Upper lobe of left lung (tissue), 6 donors: ENCODE measurements around the gene GRID1. TPM values are rescaled to one million over a fixed set of nuclear protein-coding genes. Genes with fewer than 3 reads are reported as not detected.

Experiments used
- ATAC-seq, 2 donors: fragments of 200-7000 bp; cut with Tn5 transposase; one replicate each; pipeline ENCODE4 v1.9.1; 2022; ENCODE audit warnings: mild to moderate bottlenecking in 2 of 2, moderate library complexity in 2 of 2; ENCODE audit not compliant: low FRiP score in 2 of 2
- DNase-seq, 2 donors: peaks; one replicate each; pipeline ENCODE4 v3.0.0-alpha.2; 2019 to 2020
- H3K27ac ChIP-seq, 4 donors: fragments of 200-600 bp; sonication (generic); one replicate each; pipeline ENCODE4 v1.5.1; 2016 to 2019
- H3K27me3 ChIP-seq, 4 donors: fragments of 200-600 bp; sonication (generic); one replicate each; pipeline ENCODE4 v1.5.1; 2017 to 2019
- H3K36me3 ChIP-seq, 4 donors: fragments of 200-600 bp; sonication (generic); one replicate each; pipeline ENCODE4 v1.5.1; 2016 to 2019
- H3K4me1 ChIP-seq, 4 donors: fragments of 200-600 bp; sonication (generic); one replicate each; pipeline ENCODE4 v1.5.1; 2018 to 2019
- H3K4me3 ChIP-seq, 4 donors: fragments of 200-600 bp; sonication (generic); one replicate each; pipeline ENCODE4 v1.5.1; 2017 to 2019; ENCODE audit warnings: mild to moderate bottlenecking in 2 of 4, moderate library complexity in 1 of 4
- H3K9me3 ChIP-seq, 4 donors: fragments of 200-600 bp; sonication (generic); one replicate each; pipeline ENCODE4 v1.5.1; 2018 to 2019
- CTCF ChIP-seq, 6 experiments: fragments of 450-650 bp in 4 of 6; fragments of 200-600 bp in 2 of 6; sonication (generic) in 2 of 6; IDR thresholded peaks; one replicate each; pipeline ENCODE4 v1.5.1; 2016 to 2019; ENCODE audit warnings: antibody characterized with exemption in 6 of 6
- EP300 ChIP-seq, 4 donors: sonication (generic); formaldehyde crosslinking; IDR thresholded peaks; one replicate each; pipeline ENCODE4 v1.5.1; 2017; ENCODE audit warnings: antibody characterized with exemption in 4 of 4, control low read depth in 2 of 4
- POLR2A ChIP-seq, 4 donors: fragments of 450-650 bp; IDR thresholded peaks; one replicate each; pipeline ENCODE4 v1.5.1; 2016 to 2017; ENCODE audit warnings: antibody characterized with exemption in 4 of 4, mild to moderate bottlenecking in 2 of 4
- POLR2AphosphoS5 ChIP-seq, 2 donors: sonication (generic); formaldehyde crosslinking; IDR thresholded peaks; one replicate each; pipeline ENCODE4 v1.5.1; 2017; ENCODE audit warnings: antibody characterized with exemption in 2 of 2
- WGBS, 2 donors: methylation state at CpG; one replicate each; pipeline ENCODE4 v1.1.5; 2017 to 2018; 5-methylcytosine and 5-hydroxymethylcytosine counted together
- total RNA-seq, 6 donors: library from RNA; depleted of rRNA in 4 of 6; stranded (reverse); fragments of >200 nt in 4 of 6; gene quantifications; one replicate each; pipeline versions ENCODE4 v1.1.0 to v1.2.1, GENCODE V29; 2016 to 2021
- donor health status: DM: no; HTN: no; CAD: no; lungs with moderate emphysema.
- donor health status: DM: no; HTN: yes; CAD: no; lungs with severe emphysema.

Gene GRID1
- total RNA-seq, 6 donors from 2014 or later: 1.5 to 5.2 (median 3.2) TPM

DNA sequence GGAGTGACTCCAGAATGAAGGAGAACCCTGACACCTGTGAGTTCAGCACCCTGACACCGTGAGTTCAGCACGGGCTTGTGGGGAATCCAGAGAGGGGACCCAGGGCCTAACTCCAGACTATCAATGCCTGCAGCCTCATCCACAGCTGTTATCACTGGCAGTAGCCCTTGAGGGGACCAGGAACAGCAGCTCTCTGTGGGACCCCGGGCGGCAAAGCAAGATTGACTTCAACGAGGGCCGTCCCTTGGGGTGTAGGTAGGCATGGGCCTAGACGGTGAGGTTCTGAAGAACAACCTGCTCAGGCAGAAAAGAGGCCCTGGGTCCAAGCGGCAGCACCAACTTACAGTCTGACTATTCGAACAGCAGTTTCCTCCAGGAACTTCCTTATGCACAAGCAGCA, 8.9 kb downstream of the GRID1 start:
- ATAC-seq: no peak
- no peak for DNase-seq
- no peaks in the 10 kb centered on the region for H3K27me3 ChIP-seq
- TF ChIP-seq POLR2AphosphoS5 (IDR thresholded peaks at IDR 0.05) (no peak), EP300 (IDR thresholded peaks at IDR 0.05) (no peak), CTCF (IDR thresholded peaks at IDR 0.05) (no peak), POLR2A (IDR thresholded peaks at IDR 0.05) (no peak)
- peaks cover 0 to 19% (median 16%) of the 10 kb centered on the region in 4 donors for H3K4me1 ChIP-seq
- no peaks in the 10 kb centered on the region for H3K9me3 ChIP-seq
- H3K36me3 ChIP-seq: no peaks in the 10 kb centered on the region
- H3K27ac ChIP-seq: no peak overlapping the region
- 25 to 82% methylated on average over 2 to 9 of the region's 9 CpGs for WGBS, 2 donors
- no peak overlapping the region for H3K4me3 ChIP-seq

DNA sequence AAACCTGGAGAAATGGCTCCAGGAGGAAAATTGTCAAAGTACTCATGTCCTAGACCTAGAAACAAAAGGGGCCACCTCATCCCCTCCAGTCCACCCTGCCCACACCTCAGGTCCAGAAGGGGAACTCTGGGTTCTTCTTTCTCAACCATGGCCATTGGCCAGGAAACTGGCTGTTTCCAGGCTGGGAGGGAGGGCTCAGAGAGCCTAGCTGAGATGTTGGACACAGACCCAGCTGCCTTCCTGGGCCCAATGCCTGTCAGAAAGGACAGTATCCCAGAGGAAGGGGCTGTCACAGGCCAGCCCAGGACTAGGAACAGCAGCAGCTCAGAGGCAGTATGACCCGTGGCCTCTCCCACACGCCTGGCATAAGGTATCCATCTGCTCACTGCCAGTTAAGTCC, 9.6 kb downstream of the GRID1 start:
- no peaks in the 10 kb centered on the region for H3K9me3 ChIP-seq
- H3K4me3 ChIP-seq: no peak overlapping the region
- peaks cover 0 to 19% (median 16%) of the 10 kb centered on the region in 4 donors for H3K4me1 ChIP-seq
- TF ChIP-seq EP300 (IDR thresholded peaks at IDR 0.05) (no peak), POLR2AphosphoS5 (IDR thresholded peaks at IDR 0.05) (no peak), CTCF (IDR thresholded peaks at IDR 0.05) (no peak), POLR2A (IDR thresholded peaks at IDR 0.05) (no peak)
- 77 to 83% methylated on average over 2 of the region's 2 CpGs for WGBS, 2 donors
- no peak for DNase-seq
- ATAC-seq: peak in 1 of 2 donors; percentile 30
- H3K36me3 ChIP-seq: no peaks in the 10 kb centered on the region
- H3K27ac ChIP-seq: no peak overlapping the region
- no peaks in the 10 kb centered on the region for H3K27me3 ChIP-seq

DNA sequence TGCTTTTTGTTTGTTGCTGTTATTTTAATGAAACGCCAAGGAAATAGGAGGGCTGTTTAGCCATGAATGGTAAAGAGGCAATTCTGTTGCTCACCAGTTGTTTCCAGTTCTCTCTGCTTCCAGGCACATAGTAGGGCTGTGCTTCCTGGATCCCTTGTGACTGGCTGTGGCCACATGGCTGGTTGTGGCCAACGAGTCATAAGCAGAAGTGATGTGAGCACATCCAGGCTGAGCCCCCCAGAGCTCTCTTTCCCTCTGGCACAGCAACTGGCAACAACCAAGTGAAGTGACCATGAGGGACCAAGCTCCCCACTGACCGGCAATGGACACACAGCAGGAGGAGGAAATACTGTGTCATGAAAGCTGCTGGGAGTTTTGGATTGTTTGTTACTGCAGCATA, 10.3 kb downstream of the GRID1 start:
- WGBS, 2 donors: 71 to 77% methylated on average over 3 of the region's 3 CpGs
- Histone ChIP-seq H3K27ac (no peak overlapping the region), H3K36me3 (no peaks in the 10 kb centered on the region), H3K4me3 (no peak overlapping the region), H3K4me1 (peaks cover 0 to 19% (median 16%) of the 10 kb centered on the region in 4 donors), H3K27me3 (no peaks in the 10 kb centered on the region), H3K9me3 (no peaks in the 10 kb centered on the region)
- TF ChIP-seq CTCF (IDR thresholded peaks at IDR 0.05): no peak
- no peak for TF ChIP-seq EP300 (IDR thresholded peaks at IDR 0.05)
- TF ChIP-seq POLR2AphosphoS5 (IDR thresholded peaks at IDR 0.05): no peak
- TF ChIP-seq POLR2A (IDR thresholded peaks at IDR 0.05): no peak
- DNase-seq (no peak), ATAC-seq (no peak)

GRCh38 chr10:86355571-86356038, 11.0 kb downstream of the GRID1 start:
- no peak for TF ChIP-seq POLR2AphosphoS5 (IDR thresholded peaks at IDR 0.05)
- no peak for TF ChIP-seq EP300 (IDR thresholded peaks at IDR 0.05)
- 38% methylated on average over 4 to 8 of the region's 8 CpGs for WGBS, 2 donors
- DNase-seq: peak in 1 of 2 donors; percentile 51
- no peaks in the 10 kb centered on the region for H3K9me3 ChIP-seq
- H3K4me3 ChIP-seq: no peak overlapping the region
- H3K4me1 ChIP-seq: peaks cover 0 to 19% (median 16%) of the 10 kb centered on the region in 4 donors
- H3K36me3 ChIP-seq: no peaks in the 10 kb centered on the region
- peak overlapping the region in 1 of 4 donors; percentile 48 for H3K27ac ChIP-seq
- no peaks in the 10 kb centered on the region for H3K27me3 ChIP-seq
- ATAC-seq: peak; percentile 75 to 83

DNA sequence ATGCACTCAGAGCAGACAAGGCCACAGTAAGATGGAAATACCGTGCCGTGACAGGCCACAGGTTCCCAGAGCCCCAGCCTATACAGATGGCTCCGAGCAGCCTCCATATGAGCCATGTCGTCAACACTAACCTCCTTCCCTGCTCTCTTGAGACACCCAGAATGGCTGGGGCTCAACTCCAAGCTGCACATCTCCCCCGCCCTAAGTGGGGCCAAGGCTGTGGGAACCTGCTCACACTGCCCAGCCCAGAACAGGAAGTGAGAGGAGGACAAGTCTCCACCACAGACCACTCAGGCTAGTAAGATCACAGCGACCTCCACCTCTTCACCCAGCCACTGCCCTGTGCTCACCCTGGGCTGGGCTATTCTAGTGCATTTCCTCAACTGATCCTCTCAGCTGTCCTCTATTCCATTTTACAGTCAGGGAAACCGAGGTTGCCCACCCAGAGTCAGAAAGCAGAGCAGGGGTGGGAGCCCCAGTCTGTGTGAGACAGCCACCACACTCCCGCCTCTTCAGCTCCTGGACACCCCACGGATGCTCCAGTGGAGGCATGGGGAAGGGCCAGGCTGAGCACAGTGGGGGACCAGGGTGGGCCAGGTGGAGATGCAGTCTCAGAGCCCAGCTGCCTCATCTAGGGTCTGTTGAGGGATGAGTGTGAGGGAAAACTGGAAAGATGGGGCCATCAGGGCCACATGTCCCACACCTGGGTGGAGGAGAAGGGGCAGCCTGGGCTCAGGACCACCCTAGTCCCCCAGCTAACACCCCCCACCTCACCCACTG, 11.6 kb downstream of the GRID1 start:
- Histone ChIP-seq H3K9me3 (no peaks in the 10 kb centered on the region), H3K36me3 (no peaks in the 10 kb centered on the region), H3K27me3 (no peaks in the 10 kb centered on the region), H3K27ac (peak overlapping the region in 1 of 4 donors; percentile 48), H3K4me1 (peaks cover 0 to 19% (median 16%) of the 10 kb centered on the region in 4 donors), H3K4me3 (no peak overlapping the region)
- DNase-seq (no peak), ATAC-seq (peak; percentile 4 to 38)
- no peak for TF ChIP-seq CTCF (IDR thresholded peaks at IDR 0.05)
- peak in 1 of 2 donors; percentile 17 for TF ChIP-seq POLR2AphosphoS5 (IDR thresholded peaks at IDR 0.05)
- 71 to 78% methylated on average over 5 to 8 of the region's 9 CpGs for WGBS, 2 donors
